AML-193 (cell line): Measurements from ENCODE around the gene KRTAP17-1.
"Not testable (repeated sequence)": the region's sequence is repeated elsewhere in the genome, so short reads cannot be mapped to it uniquely, and the experiment has no call there.

Experiments
- DNase-seq, 2 experiments: peaks; one replicate each; lab custom pipeline; 2025; lab: John Stamatoyannopoulos, UW

Gene KRTAP17-1, protein sequence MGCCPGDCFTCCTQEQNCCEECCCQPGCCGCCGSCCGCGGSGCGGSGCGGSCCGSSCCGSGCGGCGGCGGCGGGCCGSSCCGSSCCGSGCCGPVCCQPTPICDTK

DNA sequence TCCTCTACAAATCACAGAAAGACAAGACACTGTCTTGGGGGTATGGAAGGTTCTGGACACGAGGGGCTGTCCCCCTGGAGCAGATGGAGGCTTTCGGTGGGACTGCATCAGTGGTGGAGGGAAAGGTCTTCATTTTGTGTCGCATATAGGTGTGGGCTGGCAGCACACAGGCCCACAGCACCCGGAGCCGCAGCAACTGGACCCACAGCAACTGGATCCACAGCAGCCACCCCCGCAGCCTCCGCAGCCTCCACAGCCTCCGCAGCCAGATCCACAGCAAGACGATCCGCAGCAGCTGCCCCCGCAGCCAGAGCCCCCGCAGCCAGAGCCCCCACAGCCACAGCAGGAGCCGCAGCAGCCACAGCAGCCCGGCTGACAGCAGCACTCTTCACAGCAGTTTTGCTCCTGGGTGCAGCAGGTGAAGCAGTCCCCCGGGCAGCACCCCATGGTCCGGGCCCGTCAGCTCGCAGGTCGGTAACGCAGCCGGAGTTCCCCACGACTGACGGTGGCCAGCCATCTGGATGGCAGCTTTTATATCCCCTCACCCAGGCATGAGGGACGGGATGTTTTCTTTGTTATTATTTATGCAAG is at the start of gene KRTAP17-1:
Gene KRTAP17-1 (minus strand): TSS at position 507 of the 591 bp plus-strand sequence. CDS start 60 bp downstream, at position 447.
- DNase-seq, result no peak

DNA sequence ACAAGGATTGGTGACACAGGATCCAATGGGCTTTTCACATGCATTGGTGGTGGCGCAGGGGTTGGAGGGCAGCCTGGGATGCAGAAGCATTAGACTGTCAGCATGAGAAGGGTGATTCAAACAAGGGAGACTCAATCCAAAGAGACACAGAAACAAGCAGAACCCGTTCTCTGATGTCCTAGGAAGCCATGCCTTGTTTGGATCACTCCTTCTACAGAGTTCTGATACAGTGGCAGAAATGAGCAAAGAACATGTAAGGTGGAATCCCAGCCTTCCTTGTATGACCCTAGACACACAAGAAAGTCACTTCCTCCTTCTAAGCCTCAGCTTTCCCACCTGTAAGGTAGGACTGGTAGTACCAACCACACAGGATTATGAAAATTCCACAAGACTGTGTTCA is 48.4 kb upstream of the KRTAP17-1 start:
- no peak for DNase-seq

DNA sequence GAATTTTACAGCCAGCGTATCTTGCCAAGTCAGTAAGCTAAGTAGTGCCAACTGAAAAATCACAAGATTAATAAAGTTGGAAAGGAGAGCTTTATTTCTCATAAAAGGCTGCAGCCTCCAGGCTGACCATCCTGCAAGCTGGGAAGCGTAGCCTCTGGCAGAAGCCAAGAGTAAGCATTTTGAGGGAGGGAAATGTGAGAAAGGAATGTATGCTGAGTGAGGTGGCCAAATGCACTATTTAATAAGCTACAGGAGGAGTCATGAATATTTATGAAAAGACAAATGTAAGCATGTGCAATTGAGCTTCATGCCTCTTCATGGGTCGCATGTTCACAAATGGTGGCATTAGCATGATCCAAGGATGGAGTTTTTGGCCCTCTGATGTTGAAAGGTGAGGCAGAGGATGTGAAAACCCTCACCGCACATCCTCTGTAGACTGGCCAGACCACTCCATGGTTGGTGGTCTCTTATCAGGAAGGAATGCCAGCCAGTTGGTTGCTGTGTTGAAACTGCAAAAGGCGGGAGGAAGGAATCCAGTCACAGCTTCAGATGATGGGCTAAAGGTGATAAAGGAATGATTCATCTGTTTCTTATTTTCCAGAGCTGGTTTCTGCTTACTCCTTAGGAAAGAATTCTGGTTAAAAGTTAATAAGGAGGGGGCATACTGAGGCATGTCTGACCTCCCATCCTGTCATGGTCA is 44.9 kb upstream of the KRTAP17-1 start:
- DNase-seq, result no peak

DNA sequence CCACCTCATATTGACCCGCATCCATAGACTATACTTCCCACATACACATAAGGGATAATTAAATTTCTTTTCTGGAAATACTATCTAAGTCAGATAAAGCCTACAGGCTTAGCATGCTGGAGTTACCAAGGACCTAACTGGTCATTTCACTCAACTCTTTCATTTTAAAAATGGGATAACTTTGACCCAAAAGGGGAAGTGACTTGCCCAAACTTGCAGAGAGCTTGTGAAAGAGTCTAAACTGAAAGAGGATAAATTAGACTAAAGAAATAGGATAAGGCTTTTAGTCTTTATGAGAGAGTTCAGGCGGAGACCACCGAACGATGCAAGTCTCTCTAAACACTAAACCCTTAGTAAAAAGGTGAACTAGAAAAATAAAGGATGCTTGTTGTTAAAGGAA is 39.0 kb upstream of the KRTAP17-1 start:
- peak; percentile 66 to 75 for DNase-seq

DNA sequence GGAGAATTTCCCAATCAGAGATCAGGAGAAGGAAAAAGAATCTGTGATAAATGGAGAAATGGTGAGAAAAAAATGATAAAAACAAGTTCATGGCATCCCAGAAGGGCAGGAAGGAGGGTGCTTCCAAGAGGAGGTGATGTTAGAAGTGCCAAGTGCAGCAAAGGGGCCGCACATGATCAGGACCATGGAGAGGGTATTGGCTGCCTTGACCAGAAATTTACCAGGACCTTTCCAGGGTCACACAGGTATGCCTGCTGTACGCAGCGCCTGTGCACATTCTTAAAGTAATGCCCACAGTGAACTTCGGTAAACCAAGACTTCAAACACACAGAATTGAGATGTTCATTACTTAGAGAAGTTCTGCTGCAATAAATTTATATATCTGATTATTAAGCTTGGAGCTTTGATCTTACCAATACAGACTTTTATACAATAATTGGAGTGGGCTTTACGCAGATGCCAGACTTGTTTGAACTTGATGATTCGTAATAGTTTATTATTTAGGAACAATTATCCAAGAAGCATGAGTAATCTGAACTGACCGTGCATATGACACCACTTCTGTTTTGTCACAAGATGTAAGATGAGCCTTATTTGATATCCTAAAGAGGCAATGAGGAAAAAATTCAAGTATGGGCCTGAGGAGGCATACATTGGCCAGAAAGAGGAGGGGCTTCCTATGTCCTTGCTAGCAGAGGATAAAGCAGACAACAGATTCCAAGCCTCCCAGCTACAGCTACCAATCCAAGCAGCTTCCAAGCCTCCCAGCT is 37.3 kb upstream of the KRTAP17-1 start:
- DNase-seq, result no peak

DNA sequence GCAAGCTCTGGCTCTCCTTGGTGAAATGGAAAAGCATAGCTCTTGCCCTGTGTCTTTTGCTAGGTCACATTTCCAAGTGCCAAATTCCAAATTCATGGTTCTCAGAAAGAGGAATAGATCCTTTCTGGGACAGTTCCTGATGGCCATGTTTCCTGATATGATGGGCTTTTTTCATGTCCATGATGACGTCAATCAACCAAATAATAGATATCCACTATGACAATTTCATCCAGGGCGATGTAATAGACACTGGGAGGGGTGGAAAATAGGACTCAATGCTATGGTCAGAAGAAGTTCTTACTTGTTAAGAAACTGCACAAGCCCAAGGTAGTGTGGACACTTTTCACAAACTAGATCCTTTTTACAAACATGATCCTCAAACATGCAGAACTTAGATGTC is 35.7 kb upstream of the KRTAP17-1 start:
- DNase-seq, result no peak

DNA sequence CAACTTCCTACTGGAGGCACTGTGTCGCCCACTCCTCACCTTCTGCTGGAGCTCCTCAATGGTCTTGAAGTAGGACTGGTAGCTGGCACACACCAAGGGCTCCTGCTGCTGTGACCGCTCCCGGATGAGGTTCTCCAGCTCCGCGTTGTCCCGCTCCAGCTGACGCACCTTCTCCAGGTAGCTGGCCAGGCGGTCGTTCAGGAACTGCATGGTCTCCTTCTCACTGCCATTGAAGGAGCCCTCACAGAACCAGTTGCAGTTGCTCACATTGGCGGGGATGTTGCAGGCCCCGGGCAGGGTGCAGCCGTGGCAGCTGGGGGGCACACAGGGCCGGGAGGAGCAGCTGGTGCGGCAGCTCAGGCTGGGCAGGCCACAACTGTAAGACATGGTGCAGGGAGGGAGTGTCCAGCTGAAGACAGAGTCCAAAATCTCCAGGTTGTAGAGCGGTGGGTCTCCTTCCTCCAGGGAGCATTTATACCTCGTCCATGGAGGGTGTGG is 34.9 kb upstream of the KRTAP17-1 start, which contains the start of gene KRT33A:
Gene KRT33A (minus strand): TSS at position 448 of the 498 bp plus-strand sequence. CDS start 61 bp downstream, at position 387.
- DNase-seq, result not testable (repeated sequence)

DNA sequence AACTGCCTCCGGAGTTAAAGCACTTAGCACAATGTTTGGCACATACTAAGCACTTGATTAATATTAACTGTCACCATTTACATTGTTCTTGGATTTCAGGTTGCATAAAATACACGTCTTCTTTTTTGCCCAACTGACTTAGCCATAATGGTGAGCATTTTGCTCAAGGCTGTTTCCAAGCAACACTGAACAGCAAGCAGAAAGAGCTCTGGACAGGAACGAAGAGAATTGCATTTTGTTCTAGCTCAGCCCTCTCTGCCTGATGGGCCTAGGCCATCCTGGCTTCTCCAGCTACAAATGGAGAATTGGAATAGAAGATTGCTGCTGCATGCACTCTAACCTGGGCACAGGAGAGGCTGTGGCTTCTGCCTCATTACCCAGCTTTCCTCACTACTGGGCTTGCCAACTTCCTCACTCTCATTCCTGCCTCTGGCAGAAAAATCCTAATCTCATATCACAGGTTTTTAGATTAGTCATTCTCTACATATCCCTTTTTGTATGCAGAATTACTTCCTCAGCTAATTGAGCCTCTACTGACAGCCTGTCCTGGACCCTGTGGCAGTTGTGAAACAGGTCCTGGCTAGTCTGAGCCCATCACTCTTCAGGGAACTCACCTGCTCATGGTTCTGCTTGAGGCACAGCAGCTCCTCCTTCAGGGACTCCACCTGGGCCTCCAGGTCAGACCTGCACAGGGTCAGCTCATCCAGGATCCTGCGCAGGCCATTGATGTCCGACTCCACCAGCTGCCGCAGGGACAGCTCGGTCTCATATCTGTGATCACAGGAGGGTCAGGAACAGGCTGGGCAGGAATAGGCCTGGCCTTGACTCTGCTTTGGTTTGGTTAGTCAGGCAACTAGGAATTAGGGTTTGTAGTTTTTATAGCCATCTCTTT is 32.6 kb upstream of the KRTAP17-1 start:
- no peak for DNase-seq

DNA sequence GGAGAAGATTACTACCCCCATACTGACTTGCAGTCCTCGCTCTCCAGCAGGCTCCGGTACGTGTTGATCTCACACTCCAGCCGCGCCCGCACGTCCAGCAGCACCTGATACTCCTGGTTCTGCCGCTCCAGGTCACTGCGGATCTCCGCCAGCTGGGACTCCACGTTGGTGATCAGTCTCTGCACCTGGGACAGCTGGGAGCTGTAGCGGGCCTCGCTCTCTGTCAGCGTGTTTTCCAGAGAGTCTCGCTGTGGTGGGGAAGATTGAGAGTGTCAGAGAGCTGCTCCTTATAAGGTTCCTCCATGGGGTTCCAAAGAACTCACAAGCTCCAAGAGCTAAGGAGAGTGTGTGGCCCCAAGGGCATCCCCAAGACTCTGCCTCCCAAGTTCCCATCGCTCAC is 30.9 kb upstream of the KRTAP17-1 start:
- DNase-seq, result not testable (repeated sequence)

DNA sequence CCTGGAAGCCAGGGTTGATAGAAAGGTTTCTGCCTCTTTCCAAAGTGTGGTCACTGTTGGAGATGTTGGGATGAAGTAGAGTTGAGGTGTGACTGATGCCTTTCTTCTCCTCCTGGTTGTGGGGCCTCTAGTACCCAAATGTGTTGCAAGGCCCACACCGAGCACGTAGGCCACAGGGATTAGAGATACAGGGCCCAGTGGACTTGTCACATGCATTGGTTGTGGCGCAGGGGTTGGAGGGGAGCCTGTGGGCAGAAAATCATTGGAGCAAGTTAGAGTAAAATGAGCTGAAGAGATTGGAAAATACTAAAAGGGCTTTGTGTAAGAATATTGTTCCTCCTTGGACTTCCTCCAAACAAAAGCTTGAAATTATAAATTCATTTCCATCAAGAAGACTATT is 30.5 kb upstream of the KRTAP17-1 start:
- DNase-seq, result no peak

DNA sequence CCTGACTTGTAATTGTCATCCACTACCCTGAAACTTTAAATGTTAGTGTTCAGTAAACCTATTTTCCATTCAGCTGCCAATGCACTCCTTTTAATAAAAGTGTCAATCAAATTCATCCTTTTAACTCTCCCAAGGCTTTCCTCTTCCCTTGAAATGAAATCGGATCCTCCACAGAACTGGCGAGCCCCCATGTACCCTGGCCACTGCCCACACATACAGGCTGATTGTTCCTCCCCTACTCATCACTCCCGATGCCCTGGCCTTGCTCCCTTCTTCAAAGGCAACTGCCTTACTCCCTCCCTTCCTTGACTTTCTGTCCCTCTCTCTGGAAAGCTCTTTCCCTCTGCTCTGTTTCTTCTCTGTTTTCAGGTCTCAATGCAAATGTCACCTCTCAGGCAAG is 27.5 kb upstream of the KRTAP17-1 start:
- DNase-seq, result no peak

DNA sequence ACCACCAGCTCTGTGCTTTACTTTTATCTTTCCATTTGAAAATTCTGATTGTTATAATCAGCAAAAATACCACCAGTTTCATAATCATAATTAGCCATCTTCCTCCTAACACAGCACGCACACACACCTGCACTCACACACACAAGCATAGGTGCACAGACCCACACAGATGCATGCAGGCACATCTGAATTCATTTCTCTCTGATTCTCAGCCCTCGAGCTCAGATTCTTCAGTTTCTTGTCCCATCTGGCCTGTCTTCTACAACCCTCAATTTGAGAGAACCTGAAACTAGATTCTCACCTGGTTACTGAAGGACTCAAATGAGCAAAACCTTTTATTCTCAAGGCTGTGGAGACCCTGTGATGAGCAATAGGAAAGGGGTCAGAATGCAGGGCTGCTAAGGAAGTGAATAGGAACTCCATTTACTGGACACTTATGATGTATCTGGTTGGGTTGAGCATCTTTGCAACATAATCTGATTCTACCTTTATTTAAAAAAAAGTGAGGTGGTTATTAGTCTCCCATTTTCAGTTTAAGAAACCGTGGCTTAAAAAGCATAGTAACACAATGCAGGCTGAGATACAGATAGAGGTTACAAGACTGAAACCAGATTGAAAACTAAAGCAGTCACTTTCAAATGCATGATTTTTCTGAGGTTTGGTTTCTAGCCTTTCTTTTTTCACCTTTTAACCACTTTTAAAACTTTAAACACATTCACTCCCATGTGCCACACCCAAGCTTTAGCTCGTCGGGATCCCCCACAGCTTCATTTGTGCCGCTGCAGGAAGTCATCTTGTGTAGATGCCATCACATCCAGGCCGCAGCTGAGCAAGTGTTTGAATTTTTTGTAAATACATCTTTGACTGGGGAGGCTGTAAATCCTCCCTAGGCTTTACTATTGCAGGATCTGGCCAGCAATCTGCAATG is 25.7 kb upstream of the KRTAP17-1 start:
- DNase-seq, result no peak

DNA sequence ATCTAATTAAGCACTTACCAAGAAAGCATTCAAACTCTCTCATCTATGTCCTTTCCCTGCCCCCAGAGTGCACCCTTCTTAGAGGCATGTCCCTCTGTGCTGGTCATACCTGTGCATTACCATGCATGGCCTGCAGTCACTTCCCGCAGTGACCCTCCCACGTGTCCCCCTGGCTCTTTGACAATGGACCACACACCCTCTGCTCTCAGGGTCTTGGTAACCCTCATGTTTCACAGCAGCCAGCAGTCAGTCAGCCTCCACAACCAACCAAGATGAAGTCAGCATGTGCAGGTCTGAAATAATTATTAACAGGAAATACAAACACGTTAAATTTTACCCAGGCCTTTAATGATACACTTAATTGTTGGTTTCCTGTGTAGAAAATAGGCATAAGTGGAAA is 25.0 kb upstream of the KRTAP17-1 start:
- no peak for DNase-seq

DNA sequence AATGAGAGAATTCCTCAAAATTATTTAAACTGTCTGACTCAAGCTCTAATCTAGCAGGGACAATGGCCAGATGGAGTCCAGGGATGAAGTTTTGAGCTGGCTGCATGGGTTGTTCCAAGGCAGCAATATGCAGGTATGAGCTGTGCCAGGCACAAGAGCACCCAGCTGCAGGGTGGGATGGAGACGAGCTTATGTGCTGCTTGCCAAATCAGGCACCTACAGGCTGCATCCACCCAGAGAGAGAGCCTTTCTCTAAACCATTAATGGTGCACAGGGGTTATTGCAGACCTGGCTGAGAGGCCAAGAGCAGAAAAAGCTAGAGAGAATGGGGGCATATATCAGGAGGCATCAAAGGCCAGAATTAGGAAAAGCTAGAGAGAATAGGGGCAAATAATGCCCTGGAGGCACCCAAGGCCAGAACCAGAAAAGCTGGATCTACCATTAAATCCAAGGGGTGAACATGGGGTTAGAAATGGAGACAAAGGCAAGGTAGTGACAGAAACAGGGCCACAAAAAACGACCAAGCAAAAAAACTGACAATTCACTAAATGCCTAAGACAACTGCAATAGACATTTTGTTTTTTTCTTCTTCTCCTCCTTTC is 24.2 kb upstream of the KRTAP17-1 start:
- no peak for DNase-seq

DNA sequence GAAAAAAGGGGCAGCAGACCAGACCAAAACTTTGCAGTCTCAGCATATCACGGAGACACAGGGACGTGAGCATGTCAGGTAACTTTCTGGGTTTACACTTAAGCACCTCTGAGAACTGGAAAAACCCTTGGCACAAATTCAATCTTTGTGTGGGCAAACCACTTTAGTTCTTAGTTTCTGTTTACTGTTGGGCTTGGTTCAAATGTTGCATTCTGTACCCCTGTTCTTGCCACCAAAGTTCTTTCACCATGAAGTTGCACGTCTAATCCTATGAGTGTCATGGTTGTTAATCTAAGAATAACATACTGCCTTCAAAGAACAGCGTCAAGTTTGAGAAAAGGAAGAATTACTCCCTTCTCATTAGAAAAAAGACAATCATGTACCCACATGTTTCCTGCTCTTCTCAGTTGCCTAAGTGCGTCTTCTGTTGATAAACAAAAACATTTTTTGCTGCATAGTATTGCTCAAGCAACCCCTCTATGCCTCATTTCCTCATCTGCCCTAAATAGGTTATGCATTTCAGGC is 23.5 kb upstream of the KRTAP17-1 start:
- DNase-seq, result no peak

DNA sequence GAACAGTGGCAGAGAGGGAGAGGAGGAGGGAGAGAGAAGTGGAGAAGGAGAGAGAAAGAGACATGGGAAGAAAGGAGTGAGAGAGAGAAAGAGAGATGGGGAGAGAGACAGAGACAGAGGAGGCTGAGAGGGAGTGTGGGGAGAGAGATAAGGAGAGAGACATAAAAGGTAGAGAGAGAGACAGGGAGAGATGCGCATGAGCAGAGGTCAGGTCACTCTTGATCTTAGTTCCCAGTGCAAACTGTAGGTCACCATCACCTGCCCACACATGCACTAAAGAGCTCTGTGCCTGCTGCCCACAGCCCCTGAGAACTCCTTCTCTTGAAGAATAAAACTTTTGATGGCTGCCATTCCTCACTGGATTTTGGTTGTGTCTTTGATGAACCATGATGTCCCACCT is 20.2 kb upstream of the KRTAP17-1 start:
- DNase-seq, result no peak

DNA sequence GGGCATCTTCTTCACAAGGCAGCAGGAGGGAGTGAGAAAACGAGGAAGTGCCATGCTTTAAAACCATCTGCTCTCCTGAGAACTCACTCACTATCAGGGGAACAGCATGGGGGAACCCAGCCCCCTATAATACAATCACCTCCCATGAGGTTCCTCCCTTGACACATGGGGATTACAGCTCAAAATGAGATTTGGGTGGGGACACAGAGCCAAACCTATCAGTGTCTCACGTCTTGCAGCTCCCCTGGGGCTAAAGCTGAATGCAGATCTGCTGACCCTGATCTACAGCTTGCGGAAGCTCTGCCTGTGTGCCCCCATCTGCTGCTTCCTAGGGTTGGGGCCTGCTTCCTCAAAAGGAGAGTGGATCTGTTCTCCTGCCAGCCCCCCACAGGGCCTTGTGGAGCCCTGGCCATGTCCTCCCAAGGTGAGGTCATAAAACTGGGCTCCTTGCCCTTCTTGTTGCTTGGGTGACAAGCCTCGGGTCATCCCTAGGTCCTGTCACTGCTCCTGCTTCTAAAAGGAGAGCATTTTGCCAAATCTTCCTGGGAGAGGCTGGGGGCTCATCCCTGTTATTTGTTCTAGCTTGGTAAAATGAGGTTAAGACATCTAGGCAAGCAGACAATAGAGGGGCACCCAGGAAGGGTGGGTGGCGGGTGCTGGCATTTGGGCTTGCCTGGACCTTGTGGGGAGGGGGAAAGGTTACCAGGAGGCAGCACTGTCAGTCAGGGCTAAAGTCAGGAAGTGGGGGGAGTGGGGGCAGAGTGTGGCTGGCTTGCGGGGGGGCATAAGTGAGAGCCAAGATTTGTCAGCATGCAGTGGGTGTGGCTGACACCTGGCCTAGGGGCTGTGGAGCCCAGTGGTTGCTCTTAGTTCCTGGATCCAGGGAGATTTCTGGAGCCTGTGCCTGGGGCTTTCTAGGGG is 19.1 kb upstream of the KRTAP17-1 start:
- no peak for DNase-seq

DNA sequence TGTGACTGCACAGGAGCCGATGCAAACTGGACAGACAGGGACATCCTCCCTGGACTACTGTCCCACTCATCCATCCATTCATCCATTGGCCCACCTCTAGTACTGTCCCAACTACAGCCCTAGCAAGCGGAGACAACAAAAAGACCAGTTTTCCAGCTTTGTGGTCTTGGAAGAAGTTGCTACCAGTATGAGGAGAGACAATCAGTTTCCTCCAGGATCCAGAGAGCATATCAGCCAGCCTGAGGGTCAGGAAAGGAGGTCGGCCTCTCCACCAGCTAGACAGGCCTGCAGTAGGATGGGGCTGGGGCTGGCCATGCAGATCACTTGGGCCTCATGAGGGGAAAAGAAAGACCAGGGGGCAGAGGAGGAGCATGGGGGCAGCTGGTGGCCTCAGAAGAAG is 18.3 kb upstream of the KRTAP17-1 start:
- no peak for DNase-seq

DNA sequence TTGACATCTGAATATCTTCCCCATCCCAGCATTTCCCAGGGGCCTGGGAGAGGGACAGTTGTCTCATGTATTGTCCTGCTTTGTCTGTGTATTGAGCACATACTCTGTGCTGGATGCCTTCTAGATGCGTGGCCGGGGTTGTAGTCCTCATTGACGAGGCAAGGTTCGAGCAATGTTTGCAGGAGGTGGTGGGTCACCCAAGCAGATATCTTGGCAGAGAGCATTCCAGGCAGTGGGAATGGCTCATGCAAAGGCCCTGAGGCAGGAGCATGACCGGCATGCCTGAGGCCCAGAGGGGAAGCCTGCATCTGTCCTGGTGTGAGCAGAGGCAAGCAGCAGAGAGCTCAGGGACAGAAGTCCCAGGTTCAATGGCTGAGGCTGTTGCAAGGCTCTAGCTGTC is 17.6 kb upstream of the KRTAP17-1 start:
- DNase-seq, result no peak
